WTC11 (cell line): ENCODE measurements around the gene DUOX2. TPM values are rescaled to one million over a fixed set of nuclear protein-coding genes. Genes with fewer than 3 reads are reported as not detected.

Experiments
- ATAC-seq: fragments of 200-7000 bp; cut with Tn5 transposase; 2 replicates; pipeline ENCODE4 v1.10.0; 2021; ENCODE audit warnings: mild to moderate bottlenecking, moderate library complexity
- CTCF ChIA-PET: fragments of 300-600 bp; sonication (Branson Sonifier 250); formaldehyde crosslinking; loops from one replicate; lab custom pipeline; 2021; ENCODE audit warnings: antibody characterized with exemption; lab: Charles Lee
- POLR2A ChIA-PET: fragments of 350-600 bp; sonication (Branson Sonifier 250); formaldehyde crosslinking; loops from one replicate; lab custom pipeline; 2021; ENCODE audit warnings: antibody characterized with exemption; lab: Charles Lee
- DNase-seq: peaks from one replicate; pipeline ENCODE4 v3.0.0; 2021; ENCODE audit warnings: low spot score
- H3K27ac Mint-ChIP-seq: 2 replicates; pipeline ENCODE4 v1.8.0; 2021; ENCODE audit warnings: mixed read lengths
- H3K27me3 Mint-ChIP-seq: 2 replicates; pipeline ENCODE4 v1.8.0; 2021; ENCODE audit warnings: low read depth, mild to moderate bottlenecking, moderate library complexity, mixed read lengths
- H3K36me3 Mint-ChIP-seq: 2 replicates; pipeline ENCODE4 v1.8.0; 2021; ENCODE audit warnings: mixed read lengths
- H3K4me1 Mint-ChIP-seq: 2 replicates; pipeline ENCODE4 v1.8.0; 2022; ENCODE audit warnings: mixed read lengths
- H3K4me3 Mint-ChIP-seq: 2 replicates; pipeline ENCODE4 v1.8.0; 2021; ENCODE audit warnings: mild to moderate bottlenecking, moderate library complexity, mixed read lengths
- H3K9me3 Mint-ChIP-seq: 2 replicates; pipeline ENCODE4 v1.8.0; 2021; ENCODE audit warnings: mixed read lengths
- ATF6 ChIP-seq: sonication (generic); formaldehyde crosslinking; IDR thresholded peaks from 2 replicates; pipeline ENCODE4 v1.8.1; 2023; ENCODE audit warnings: mild to moderate bottlenecking, missing genetic modification reagents
- CBFB ChIP-seq: sonication (generic); formaldehyde crosslinking; IDR thresholded peaks from 2 replicates; pipeline ENCODE4 v1.8.1; 2022; ENCODE audit warnings: mild to moderate bottlenecking, low read depth, missing genetic modification reagents
- CREB1 ChIP-seq: sonication (generic); formaldehyde crosslinking; IDR thresholded peaks from 2 replicates; pipeline ENCODE4 v1.8.0; 2023; ENCODE audit warnings: mild to moderate bottlenecking, missing genetic modification reagents
- ERG ChIP-seq: fragments of 250-450 bp; sonication (Bioruptor Pico); IDR thresholded peaks from 2 replicates; pipeline ENCODE4 v1.8.0; 2021; ENCODE audit warnings: mild to moderate bottlenecking
- GABPB1 ChIP-seq: sonication (generic); formaldehyde crosslinking; IDR thresholded peaks from 2 replicates; pipeline ENCODE4 v1.8.1; 2023; ENCODE audit warnings: mild to moderate bottlenecking, missing genetic modification reagents
- HMGXB4 ChIP-seq: sonication (generic); formaldehyde crosslinking; IDR thresholded peaks from 2 replicates; pipeline ENCODE4 v1.8.1; 2023; ENCODE audit warnings: mild to moderate bottlenecking, moderate library complexity, missing genetic modification reagents
- NR1H2 ChIP-seq: sonication (generic); formaldehyde crosslinking; IDR thresholded peaks from 2 replicates; pipeline ENCODE4 v1.9.0; 2021; ENCODE audit warnings: mild to moderate bottlenecking, moderate library complexity, missing genetic modification reagents
- NR2C2 ChIP-seq: sonication (generic); formaldehyde crosslinking; IDR thresholded peaks from 2 replicates; pipeline ENCODE4 v1.8.0; 2022; ENCODE audit warnings: mild to moderate bottlenecking, missing genetic modification reagents
- NR3C1 ChIP-seq: sonication (generic); formaldehyde crosslinking; conservative IDR thresholded peaks from 2 replicates; pipeline ENCODE4 v1.8.1; 2023; ENCODE audit warnings: low read depth, mild to moderate bottlenecking, missing genetic modification reagents
- RELA ChIP-seq: sonication (generic); formaldehyde crosslinking; IDR thresholded peaks from 2 replicates; pipeline ENCODE4 v1.8.1; 2022; ENCODE audit warnings: missing genetic modification reagents, mild to moderate bottlenecking, borderline replicate concordance
- SP1 ChIP-seq: sonication (generic); formaldehyde crosslinking; conservative IDR thresholded peaks from 2 replicates; pipeline ENCODE4 v1.8.1; 2022; ENCODE audit warnings: missing genetic modification reagents
- TCF7 ChIP-seq: sonication (generic); formaldehyde crosslinking; IDR thresholded peaks from 2 replicates; pipeline ENCODE4 v1.8.0; 2022; ENCODE audit warnings: mild to moderate bottlenecking, low read depth, missing genetic modification reagents, moderate library complexity
- USF1 ChIP-seq: sonication (generic); formaldehyde crosslinking; IDR thresholded peaks from 2 replicates; pipeline ENCODE4 v1.8.0; 2022; ENCODE audit warnings: mild to moderate bottlenecking, missing genetic modification reagents
- ZBTB21 ChIP-seq: sonication (generic); formaldehyde crosslinking; IDR thresholded peaks from 2 replicates; pipeline ENCODE4 v1.8.1; 2023; ENCODE audit warnings: mild to moderate bottlenecking, missing genetic modification reagents, borderline replicate concordance
- ZNF232 ChIP-seq: sonication (generic); formaldehyde crosslinking; IDR thresholded peaks from 2 replicates; pipeline ENCODE4 v1.8.0; 2022; ENCODE audit warnings: mild to moderate bottlenecking, missing genetic modification reagents
- ZNF396 ChIP-seq: fragments of 250-450 bp; sonication (Bioruptor Pico); IDR thresholded peaks from 2 replicates; pipeline ENCODE4 v1.8.0; 2021; ENCODE audit warnings: mild to moderate bottlenecking, moderate library complexity, borderline replicate concordance
- ZNF416 ChIP-seq: fragments of 250-450 bp; sonication (Bioruptor Pico); IDR thresholded peaks from 2 replicates; pipeline ENCODE4 v1.9.0; 2021; ENCODE audit warnings: mild to moderate bottlenecking, inconsistent platforms
- ZNF425 ChIP-seq: fragments of 250-450 bp; sonication (Bioruptor Pico); conservative IDR thresholded peaks from 2 replicates; pipeline ENCODE4 v1.9.0; 2021; ENCODE audit warnings: mild to moderate bottlenecking
- ZSCAN18 ChIP-seq: fragments of 250-450 bp; sonication (Bioruptor Pico); IDR thresholded peaks from 2 replicates; pipeline ENCODE4 v2.1.2; 2022; ENCODE audit warnings: mild to moderate bottlenecking, moderate library complexity
- total RNA-seq: library from RNA; stranded (reverse); gene quantifications from 3 replicates; pipeline ENCODE4 v1.2.3, GENCODE V29; 2021
- TF ChIP-seq, protein P1 (sequence below): sonication (generic); formaldehyde crosslinking; IDR thresholded peaks from 2 replicates; pipeline ENCODE4 v1.8.0; 2022; ENCODE audit warnings: missing genetic modification reagents

DUOX2 gene
- total RNA-seq, 1 experiment from 2014 or later: 0.13 TPM

- no peak for TF ChIP-seq ZSCAN18 (CRISPR knock-in tag)
- no peak for TF ChIP-seq RELA
- no peak for TF ChIP-seq ERG (CRISPR knock-in tag)
- TF ChIP-seq NR3C1 (CRISPR knock-in tag): no peak
Measured at GRCh38 chr15:45149060-45149459, 35.1 kb upstream of the DUOX2 start (continued).

DNA sequence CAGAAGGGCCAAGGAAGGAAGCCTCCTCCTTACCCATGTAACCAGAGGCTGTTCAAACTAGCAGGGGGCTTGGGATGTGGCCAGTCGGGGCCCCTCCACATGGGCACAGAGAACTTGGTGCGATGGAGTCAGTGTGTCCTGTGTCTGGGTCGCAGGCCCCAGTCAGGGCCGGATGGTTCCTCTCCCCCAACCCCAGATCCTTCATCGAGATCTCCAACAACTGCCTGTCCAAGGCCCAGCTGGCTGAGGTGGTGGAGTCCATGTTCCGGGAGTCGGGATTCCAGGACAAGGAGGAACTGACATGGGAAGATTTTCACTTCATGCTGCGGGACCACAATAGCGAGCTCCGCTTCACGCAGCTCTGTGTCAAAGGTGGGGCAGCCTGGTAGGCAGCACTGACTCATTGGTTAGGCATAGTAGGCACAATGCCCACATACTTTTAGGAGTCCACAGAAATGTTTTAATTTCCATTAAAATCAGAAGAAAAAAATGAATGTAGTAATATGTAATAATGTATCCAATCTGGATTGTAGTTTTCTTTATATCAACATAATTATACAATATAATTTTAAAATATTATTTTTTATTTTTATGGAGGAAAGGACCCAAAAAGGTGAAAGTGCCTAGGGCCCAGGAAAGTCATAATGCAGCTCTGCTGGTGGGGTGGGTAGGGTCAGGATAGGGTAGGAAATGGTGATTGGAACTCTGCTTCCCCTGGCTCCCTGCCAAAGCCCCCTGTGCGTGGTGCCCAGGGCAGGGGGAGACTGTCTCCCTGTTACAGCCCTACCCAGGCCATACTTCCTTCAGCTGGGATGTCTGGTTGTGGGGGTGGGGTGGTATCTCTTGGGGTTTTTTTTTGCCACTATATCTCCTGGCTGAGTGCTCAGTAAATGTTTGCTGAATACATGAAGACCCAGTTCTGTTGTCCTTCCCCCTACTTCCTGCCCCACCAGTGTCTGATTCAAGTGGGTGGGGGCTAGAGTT is 34.4 kb upstream of the DUOX2 start:
- TF ChIP-seq HMGXB4 (CRISPR knock-in tag) (no peak), ZBTB21 (CRISPR knock-in tag) (no peak), ZNF232 (CRISPR knock-in tag) (no peak), USF1 (no peak), TCF7 (CRISPR knock-in tag) (no peak), ZNF416 (CRISPR knock-in tag) (no peak), CBFB (CRISPR knock-in tag) (no peak), GABPB1 (CRISPR knock-in tag) (no peak), ATF6 (CRISPR knock-in tag) (no peak), ZNF425 (CRISPR knock-in tag) (no peak), CREB1 (no peak), NR2C2 (no peak), ZNF396 (CRISPR knock-in tag) (no peak), NR1H2 (CRISPR knock-in tag) (no peak), SP1 (CRISPR knock-in tag) (no peak)
- TF ChIP-seq, protein P1, sequence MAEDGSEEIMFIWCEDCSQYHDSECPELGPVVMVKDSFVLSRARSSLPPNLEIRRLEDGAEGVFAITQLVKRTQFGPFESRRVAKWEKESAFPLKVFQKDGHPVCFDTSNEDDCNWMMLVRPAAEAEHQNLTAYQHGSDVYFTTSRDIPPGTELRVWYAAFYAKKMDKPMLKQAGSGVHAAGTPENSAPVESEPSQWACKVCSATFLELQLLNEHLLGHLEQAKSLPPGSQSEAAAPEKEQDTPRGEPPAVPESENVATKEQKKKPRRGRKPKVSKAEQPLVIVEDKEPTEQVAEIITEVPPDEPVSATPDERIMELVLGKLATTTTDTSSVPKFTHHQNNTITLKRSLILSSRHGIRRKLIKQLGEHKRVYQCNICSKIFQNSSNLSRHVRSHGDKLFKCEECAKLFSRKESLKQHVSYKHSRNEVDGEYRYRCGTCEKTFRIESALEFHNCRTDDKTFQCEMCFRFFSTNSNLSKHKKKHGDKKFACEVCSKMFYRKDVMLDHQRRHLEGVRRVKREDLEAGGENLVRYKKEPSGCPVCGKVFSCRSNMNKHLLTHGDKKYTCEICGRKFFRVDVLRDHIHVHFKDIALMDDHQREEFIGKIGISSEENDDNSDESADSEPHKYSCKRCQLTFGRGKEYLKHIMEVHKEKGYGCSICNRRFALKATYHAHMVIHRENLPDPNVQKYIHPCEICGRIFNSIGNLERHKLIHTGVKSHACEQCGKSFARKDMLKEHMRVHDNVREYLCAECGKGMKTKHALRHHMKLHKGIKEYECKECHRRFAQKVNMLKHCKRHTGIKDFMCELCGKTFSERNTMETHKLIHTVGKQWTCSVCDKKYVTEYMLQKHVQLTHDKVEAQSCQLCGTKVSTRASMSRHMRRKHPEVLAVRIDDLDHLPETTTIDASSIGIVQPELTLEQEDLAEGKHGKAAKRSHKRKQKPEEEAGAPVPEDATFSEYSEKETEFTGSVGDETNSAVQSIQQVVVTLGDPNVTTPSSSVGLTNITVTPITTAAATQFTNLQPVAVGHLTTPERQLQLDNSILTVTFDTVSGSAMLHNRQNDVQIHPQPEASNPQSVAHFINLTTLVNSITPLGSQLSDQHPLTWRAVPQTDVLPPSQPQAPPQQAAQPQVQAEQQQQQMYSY (CRISPR knock-in tag): no peak
- POLR2A ChIA-PET: interaction anchor here (1.0 kb wide), 1 partner anchor 11 kb away, joined by 3 read pairs; no protein-coding TSS in a partner anchor
- ATAC-seq (no peak), DNase-seq (no peak)
- CTCF ChIA-PET: interaction anchor here (0.9 to 3.8 kb wide), 2 partner anchors 15 to 57 kb away, joined by 3 to 16 read pairs; no protein-coding TSS in a partner anchor
- Mint-ChIP-seq H3K27me3 (peaks cover 11% of the 10 kb centered on the region), H3K27ac (no peak overlapping the region), H3K4me1 (peaks cover 3% of the 10 kb centered on the region; the same call in 1 of the 2 replicates), H3K4me3 (no peak overlapping the region), H3K9me3 (no peaks in the 10 kb centered on the region), H3K36me3 (no peaks in the 10 kb centered on the region)
